Measurements from ENCODE around the gene ZBTB45. TPM values are rescaled to one million over a fixed set of nuclear protein-coding genes. Genes with fewer than 3 reads are reported as not detected.

ZBTB45 gene
- total and polyA plus RNA-seq, 9 of the 15 experiments (the other 6 are each of a cell fraction or from before 2014, with no cell fraction given) = 0.08 to 16.1 (median 1.8) TPM

DNA sequence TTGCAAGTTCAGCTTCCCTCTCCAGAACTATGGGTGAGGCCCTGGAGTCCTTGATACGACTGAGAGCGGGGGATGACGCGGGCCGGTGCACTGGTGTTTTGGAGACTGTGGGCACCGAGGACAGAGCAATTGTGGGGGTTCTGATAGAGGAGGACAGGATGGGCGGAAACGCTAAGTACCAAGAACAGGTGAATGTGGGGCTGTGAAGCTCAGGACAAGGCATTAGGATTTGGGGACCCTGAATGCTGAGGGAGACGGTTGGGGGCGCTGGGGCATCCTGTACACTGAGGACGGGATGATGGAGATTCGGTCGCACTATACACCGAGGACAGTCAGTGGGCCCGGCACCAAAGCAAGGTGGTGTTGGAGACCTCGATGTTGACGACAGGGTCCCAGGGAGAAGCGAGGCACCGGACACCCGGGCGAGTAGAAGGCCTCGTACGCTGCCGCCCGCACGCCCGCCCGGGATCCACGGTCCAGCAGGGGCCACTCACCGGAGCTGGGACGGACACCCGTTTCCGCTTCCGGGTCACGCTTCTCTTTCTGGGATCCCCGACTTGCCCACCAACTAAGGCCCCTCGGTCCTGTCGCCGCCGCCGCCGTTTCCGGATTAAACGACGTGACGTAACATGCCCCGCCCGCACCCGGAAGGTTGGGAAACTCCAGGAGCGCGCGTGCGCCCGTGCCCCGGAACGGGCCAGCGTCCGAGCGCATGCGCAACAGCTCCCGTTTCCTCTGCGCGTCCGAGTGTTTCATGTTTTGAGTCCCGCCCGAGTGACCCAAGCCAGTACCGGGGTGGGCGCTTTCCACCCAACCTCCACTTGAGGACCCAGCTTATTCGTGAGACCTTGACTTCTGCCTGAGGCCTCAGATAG is 35.1 kb upstream of the ZBTB45 start, which contains the start of gene CHMP2A (continued):
- TF ChIP-seq, protein P1, sequence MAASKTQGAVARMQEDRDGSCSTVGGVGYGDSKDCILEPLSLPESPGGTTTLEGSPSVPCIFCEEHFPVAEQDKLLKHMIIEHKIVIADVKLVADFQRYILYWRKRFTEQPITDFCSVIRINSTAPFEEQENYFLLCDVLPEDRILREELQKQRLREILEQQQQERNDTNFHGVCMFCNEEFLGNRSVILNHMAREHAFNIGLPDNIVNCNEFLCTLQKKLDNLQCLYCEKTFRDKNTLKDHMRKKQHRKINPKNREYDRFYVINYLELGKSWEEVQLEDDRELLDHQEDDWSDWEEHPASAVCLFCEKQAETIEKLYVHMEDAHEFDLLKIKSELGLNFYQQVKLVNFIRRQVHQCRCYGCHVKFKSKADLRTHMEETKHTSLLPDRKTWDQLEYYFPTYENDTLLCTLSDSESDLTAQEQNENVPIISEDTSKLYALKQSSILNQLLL (CRISPR knock-in tag; IDR thresholded peaks at IDR 0.05; ENCODE audit: borderline replicate concordance) = no peak
- peak; percentile 98 for TF ChIP-seq HMGN3 (IDR thresholded peaks at IDR 0.05; ENCODE audit: borderline replicate concordance, extremely low read depth, insufficient read length, low read depth, low read length)
- peak; percentile 95 for TF ChIP-seq CAMTA2 (CRISPR knock-in tag; conservative IDR thresholded peaks at IDR 0.05)
- TF ChIP-seq ZNF354B (CRISPR knock-in tag; IDR thresholded peaks at IDR 0.05) = no peak
- TF ChIP-seq KLF16 (IDR thresholded peaks at IDR 0.05) = no peak
- peak; percentile 85; the same call in 1 of the 2 replicates for TF ChIP-seq HNRNPUL1 (IDR thresholded peaks at IDR 0.05; ENCODE audit: low read length)
- 0 out of 2 replicates have a peak, but pooled peaks have one; percentile 22 for TF ChIP-seq ZNF253 (CRISPR knock-in tag; conservative IDR thresholded peaks at IDR 0.05)
- no peak for TF ChIP-seq FOXJ3 (CRISPR knock-in tag; IDR thresholded peaks at IDR 0.05)
- TF ChIP-seq SMARCC2 (IDR thresholded peaks at IDR 0.05; ENCODE audit: low read depth) = no peak
- TF ChIP-seq ZNF324 (CRISPR knock-in tag; IDR thresholded peaks at IDR 0.05) = 0 out of 2 replicates have a peak, but pooled peaks have one; percentile 10
- no peak for TF ChIP-seq SAFB2 (IDR thresholded peaks at IDR 0.05; ENCODE audit: borderline replicate concordance, low read depth, low read length, severe bottlenecking)
- TF ChIP-seq, protein P2, sequence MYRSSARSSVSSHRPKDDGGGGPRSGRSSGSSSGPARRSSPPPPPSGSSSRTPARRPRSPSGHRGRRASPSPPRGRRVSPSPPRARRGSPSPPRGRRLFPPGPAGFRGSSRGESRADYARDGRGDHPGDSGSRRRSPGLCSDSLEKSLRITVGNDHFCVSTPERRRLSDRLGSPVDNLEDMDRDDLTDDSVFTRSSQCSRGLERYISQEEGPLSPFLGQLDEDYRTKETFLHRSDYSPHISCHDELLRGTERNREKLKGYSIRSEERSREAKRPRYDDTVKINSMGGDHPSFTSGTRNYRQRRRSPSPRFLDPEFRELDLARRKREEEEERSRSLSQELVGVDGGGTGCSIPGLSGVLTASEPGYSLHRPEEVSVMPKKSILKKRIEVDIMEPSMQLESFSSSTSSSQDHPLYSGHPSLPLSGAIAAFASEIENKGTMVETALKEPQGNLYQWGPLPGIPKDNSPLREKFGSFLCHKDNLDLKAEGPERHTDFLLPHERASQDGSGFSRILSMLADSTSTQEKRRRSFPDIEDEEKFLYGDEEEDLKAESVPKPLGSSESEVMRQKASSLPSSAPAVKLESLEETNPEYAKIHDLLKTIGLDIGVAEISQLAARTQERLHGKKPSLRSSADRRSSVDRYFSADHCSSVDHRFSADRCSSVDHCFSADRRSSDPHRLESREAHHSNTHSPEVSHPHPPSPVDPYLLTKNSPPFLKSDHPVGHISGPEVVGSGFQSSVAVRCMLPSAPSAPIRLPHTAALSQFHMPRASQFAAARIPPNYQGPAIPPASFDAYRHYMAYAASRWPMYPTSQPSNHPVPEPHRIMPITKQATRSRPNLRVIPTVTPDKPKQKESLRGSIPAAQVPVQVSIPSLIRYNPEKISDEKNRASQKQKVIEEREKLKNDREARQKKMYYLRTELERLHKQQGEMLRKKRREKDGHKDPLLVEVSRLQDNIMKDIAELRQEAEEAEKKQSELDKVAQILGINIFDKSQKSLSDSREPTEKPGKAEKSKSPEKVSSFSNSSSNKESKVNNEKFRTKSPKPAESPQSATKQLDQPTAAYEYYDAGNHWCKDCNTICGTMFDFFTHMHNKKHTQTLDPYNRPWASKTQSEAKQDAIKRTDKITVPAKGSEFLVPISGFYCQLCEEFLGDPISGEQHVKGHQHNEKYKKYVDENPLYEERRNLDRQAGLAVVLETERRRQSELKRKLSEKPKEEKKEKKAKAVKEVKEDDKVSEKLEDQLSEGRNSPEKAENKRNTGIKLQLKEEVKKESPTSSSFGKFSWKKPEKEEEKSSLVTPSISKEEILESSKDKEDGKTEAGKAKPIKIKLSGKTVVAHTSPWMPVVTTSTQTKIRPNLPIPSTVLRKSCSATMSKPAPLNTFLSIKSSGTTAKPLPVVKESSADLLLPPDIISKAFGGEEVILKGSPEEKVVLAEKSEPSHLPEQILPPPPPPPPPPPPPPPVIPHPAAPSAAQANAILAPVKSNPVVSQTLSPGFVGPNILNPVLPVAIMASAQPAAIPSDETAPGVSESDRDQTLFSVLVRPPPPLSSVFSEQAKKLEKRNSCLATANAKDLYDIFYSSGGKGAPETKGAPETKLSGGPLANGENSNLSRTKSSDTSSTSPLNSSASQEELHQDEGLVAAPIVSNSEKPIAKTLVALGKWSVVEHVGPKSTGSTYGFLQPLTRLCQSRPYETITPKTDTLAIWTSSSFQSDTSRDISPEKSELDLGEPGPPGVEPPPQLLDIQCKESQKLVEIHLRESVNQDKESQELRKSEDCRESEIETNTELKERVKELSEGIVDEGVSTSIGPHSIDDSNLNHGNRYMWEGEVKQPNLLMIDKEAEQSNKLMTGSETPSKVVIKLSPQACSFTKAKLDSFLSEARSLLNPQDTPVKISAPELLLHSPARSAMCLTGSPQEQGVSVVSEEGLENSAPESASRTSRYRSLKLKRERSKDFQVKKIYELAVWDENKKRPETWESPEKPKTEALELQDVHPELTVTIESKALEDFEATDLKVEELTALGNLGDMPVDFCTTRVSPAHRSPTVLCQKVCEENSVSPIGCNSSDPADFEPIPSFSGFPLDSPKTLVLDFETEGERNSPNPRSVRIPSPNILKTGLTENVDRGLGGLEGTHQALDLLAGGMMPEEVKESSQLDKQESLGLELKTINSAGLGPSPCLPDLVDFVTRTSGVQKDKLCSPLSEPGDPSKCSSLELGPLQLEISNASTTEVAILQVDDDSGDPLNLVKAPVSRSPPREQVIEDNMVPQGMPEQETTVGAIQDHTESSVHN (IDR thresholded peaks at IDR 0.05; ENCODE audit: borderline replicate concordance in 1 of 2, low read depth in 1 of 2) = no peak
- TF ChIP-seq, protein P3, sequence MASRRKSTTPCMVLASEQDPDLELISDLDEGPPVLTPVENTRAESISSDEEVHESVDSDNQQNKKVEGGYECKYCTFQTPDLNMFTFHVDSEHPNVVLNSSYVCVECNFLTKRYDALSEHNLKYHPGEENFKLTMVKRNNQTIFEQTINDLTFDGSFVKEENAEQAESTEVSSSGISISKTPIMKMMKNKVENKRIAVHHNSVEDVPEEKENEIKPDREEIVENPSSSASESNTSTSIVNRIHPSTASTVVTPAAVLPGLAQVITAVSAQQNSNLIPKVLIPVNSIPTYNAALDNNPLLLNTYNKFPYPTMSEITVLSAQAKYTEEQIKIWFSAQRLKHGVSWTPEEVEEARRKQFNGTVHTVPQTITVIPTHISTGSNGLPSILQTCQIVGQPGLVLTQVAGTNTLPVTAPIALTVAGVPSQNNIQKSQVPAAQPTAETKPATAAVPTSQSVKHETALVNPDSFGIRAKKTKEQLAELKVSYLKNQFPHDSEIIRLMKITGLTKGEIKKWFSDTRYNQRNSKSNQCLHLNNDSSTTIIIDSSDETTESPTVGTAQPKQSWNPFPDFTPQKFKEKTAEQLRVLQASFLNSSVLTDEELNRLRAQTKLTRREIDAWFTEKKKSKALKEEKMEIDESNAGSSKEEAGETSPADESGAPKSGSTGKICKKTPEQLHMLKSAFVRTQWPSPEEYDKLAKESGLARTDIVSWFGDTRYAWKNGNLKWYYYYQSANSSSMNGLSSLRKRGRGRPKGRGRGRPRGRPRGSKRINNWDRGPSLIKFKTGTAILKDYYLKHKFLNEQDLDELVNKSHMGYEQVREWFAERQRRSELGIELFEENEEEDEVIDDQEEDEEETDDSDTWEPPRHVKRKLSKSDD (conservative IDR thresholded peaks at IDR 0.05; ENCODE audit: low read length) = no peak
- TF ChIP-seq ZFX (CRISPR knock-in tag; IDR thresholded peaks at IDR 0.05) = peak; percentile 87

Data from K562 (cell line).